HG02852 (cell line): ENCODE data around the gene LDB3.

ENCODE experiments used
- ATAC-seq: cut with Tn5 transposase; IDR thresholded peaks from one replicate; pipeline ENCODE4 v1.9.1; 2021; ENCODE audit warnings: mild to moderate bottlenecking, moderate library complexity; ENCODE audit not compliant: unreplicated experiment

LDB3 gene

GRCh38 chr10:86757113-86757972 is 89.0 kb downstream of the LDB3 start:
- ATAC-seq = no peak

GRCh38 chr10:86758189-86759072 is 90.1 kb downstream of the LDB3 start:
- no peak for ATAC-seq

GRCh38 chr10:86759073-86759672 is 90.9 kb downstream of the LDB3 start:
- no peak for ATAC-seq

GRCh38 chr10:86763404-86763803 is 95.1 kb downstream of the LDB3 start:
- no peak for ATAC-seq

- ATAC-seq = no peak
Observed at GRCh38 chr10:86765548-86765947, 97.2 kb downstream of the LDB3 start.

- ATAC-seq = no peak
Observed at GRCh38 chr10:86768412-86769062, 100.2 kb downstream of the LDB3 start.

- no peak for ATAC-seq
Observed at GRCh38 chr10:86769991-86770390, 101.7 kb downstream of the LDB3 start.

GRCh38 chr10:86770412-86770960 is 102.2 kb downstream of the LDB3 start:
- no peak for ATAC-seq

GRCh38 chr10:86773498-86773897 is 105.2 kb downstream of the LDB3 start:
- ATAC-seq = no peak

GRCh38 chr10:86775056-86775869 is 107.0 kb downstream of the LDB3 start:
- ATAC-seq = peak; percentile 82

- no peak for ATAC-seq
Observed at GRCh38 chr10:86775870-86776180, 107.5 kb downstream of the LDB3 start.

GRCh38 chr10:86779220-86780017 is 111.1 kb downstream of the LDB3 start:
- no peak for ATAC-seq

- ATAC-seq = peak; percentile 95
Observed at GRCh38 chr10:86782701-86783418, 114.5 kb downstream of the LDB3 start.

- ATAC-seq = no peak
Observed at GRCh38 chr10:86785037-86785436, 116.7 kb downstream of the LDB3 start.
